GM21529 (cell line): Measurements from ENCODE around the gene UBE2E1.
"Not testable (repeated sequence)": the region's sequence is repeated elsewhere in the genome, so short reads cannot be mapped to it uniquely, and the experiment has no call there.

Experiments
- ATAC-seq: cut with Tn5 transposase; IDR thresholded peaks from one replicate; pipeline ENCODE4 v1.9.1; 2021; ENCODE audit not compliant: unreplicated experiment

UBE2E1 gene

DNA sequence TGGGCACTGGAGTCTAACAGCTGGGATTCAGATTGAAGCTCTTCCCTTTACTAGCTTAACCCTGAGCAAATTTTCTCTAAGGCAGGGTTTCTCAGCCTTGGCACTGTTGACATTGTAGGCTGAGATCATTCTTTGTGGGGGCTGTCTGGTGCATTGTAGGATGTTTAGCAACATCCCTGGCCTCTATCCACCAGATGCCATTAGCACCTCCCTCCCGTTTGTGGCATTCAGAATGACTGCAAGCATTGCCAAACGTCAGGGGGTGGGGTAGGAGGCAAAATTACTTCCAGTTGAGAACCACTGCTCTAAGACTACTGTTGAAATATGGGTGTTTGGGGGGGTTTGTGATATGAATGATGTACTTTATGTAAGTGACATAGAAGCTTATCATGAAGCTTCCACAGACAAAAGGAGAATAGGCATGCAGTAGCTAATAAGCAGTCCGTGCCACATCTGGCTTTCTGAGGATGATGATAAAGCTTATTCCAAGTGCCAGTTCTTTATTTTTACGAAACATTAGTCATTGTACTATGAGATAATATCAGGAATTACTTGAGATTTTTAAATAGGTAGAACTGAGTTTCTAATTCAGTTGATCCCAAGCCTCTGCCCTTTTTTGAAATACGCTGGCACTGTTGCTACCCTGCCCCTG, 71.7 kb downstream of the UBE2E1 start:
- no peak for ATAC-seq

DNA sequence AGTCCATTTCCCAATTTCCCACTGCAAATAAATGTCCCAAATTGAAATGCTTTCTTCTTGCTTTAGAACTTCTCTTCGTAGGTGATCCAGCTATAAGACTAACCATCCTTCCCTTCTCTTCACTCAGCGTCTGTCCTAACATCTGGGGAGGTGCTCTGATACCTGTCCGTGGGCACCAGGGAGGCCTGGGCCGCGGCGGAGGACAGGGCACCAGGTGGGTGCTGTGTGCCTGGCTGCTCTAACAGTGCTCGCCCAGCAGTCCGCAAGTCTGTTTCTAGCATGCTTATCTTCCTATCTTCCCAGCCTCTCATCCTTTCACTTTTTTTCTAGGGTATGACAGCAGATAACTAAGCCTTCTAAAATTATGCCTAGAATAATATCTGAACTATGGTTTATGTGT, 73.7 kb downstream of the UBE2E1 start:
- no peak for ATAC-seq

DNA sequence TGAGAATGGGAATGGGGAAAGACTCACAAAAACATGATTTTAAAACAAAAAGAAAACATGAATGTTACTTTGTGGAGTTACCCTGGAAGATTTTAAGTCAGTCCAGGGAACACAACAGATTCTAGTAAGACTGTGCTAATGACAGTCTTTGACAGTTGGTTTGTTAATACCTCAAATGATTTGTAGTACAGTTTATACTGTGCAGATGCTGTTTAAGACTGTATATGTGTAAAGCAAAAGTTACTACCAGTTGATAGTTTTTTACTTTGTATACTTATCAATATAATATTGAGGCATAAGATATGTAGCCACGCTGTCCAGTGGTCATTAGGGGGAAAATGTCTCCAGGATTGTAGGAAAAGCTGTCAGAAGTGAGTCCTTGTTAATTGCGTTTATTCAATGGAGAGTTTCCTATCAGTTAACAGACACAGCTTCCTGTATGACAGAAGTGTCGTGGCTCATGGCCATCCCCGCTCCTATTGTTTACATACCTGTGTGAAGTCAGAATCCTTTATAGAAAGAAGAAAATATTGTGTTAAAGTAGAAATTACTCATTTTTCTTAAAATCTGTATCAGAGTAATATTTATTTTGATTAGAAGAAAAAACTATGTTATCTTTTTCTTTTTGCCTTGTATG, 75.1 kb downstream of the UBE2E1 start:
- ATAC-seq, result no peak

DNA sequence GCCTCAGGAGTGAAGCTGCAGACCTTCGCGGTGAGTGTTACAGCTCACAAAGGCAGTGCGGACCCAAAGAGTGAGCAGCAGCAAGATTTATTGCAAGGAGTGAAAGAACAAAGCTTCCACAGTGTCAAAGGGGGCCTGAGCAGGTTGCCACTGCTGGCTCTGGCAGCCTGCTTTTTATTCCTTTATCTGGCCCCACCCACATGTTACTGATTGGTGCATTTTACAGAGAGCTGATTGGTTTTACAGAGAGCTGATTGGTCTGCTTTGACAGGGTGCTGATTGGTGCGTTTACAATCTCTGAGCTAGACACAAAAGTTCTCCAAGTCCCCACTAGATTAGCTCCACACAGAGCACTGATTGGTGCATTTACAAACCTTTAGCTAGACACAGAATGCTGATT, 76.2 kb downstream of the UBE2E1 start:
- not testable (repeated sequence) for ATAC-seq

DNA sequence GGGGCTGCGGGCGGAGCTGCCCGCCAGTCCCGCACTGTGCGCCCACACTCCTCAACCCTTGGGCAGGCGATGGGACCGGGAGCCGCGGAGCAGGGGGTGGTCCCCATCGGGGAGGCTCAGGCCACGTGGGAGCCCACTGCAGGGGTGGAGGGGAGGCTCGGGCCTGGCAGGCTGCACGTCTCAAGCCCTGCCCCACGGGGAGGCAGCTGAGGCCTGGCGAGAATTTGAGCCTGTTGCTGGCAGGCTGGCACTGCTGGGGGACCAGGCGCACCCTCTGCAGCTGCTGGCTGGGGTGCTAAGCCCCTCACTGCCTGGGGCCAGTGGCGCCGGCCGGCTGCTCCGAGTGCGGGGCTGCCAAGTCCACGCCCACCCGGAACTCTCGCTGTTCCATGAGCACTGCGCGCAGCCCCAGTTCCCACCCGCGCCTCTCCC, 76.7 kb downstream of the UBE2E1 start:
- ATAC-seq, result no peak

DNA sequence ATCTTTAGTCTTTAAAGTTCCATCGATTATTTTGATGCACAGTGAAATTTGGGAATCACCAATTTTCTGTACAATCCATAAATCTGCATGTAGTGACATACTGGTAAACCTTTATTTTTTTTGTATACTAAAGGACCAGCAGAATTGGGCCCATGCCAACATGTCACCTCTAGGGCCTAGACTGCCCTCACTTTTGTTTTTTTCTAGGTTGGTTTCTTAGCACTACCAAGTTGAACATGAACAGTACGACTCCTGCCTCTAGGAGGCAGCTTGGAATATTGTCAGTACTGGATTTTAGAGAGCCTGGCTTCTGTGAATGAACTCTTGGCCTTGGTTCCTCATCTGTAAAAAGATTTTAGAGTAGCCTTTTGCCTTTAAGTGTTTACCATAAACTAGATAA, 78.7 kb downstream of the UBE2E1 start:
- no peak for ATAC-seq

DNA sequence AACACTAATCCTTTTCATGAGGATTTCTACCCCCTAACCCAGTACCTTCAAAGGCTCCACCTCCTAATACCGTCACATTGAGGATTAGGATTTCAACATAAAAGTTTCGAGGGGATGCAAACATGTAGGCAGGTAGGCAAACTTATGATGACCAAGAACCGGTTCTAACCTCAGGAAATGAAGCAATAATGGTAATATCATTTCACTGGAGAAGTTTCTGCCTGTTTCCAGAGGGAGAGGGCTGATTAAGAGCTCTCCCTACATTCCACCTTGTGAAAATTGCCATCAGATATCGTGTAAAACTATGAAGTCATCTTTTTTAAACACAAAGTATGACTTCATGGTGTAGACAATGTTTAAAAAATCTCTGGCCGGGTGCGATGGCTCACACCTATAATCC, 79.5 kb downstream of the UBE2E1 start:
- no peak for ATAC-seq

DNA sequence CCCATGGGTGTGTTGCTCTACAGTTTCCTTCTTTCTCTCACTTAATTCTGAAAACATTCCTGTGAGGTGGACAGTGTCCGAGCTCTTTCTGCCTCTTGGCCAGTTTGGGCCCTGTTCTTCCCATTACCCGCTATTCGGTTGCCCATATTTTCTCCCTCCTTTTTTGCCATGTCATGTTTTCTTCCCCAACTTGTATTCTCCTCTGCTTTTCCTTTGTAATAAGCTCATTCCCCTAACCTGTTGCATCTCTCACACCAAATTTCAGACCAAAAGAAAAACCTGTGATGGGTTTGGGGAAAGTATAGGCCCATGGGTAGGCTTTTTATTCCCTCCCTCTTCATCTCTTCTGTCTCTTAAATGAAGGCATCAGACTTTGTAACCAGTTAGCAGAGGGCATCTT, 80.6 kb downstream of the UBE2E1 start:
- no peak for ATAC-seq

DNA sequence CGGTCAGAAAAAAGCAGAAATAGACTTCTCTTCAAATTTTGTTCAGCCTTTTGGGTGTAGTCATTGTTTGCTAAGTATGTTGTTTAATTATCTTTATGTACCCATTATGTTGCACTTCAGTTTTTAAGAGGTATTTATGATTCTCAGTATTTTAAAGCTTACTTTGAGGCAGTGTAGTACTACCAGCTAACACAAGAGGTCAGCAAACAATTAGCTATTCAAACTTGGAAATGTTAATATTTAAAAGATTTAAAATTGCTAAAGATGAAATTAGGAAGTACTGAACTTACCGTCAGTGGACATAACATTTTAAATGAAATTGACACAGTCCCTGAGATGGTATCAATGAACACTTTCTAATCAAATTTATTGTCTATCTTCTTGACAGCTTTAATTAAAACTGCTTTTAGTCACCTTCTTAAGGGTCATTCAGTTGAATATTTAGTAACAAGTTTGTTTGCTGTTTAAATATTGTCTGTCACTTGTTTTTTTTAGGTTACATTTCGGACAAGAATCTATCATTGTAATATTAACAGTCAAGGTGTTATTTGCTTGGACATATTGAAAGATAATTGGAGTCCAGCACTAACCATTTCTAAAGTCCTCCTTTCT, 83.0 kb downstream of the UBE2E1 start:
- ATAC-seq, result peak; percentile 64

DNA sequence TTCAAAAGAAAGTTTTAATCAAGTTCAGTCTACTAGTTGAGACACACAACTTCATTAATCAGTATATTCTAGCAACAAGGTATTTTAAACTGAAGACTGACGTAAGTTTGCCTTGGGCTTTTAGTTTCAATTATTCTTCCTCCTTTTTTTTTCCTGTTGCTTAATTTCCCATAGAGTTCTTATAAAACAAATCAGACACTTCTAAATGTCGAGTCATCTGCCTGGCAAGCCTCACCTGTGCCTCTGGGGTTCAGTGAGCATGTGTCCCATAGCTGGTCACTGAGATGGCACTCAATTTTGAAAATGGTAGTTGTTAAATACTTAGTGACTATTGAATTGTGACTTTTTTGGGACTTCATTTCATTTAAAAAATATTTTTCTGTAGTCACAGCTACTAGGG, 83.6 kb downstream of the UBE2E1 start:
- ATAC-seq, result no peak

DNA sequence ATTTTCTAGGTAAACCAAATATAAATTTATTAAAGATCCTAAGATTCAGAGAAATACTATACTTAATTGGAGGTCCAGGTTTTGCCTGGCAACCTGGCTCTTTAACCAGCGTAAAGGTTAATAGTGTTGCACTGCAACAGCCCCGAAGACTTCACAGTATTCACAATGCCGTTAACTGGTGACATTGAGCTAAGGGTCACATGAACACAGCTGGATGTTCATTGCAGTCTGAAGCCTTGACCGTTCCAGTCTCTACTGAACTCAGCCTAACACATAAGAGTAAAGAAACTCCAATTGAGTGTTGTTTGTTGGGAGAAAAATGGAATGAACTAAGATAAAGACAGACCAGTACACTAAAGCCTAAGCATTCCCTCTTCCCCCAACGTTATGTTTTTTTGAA, 84.2 kb downstream of the UBE2E1 start:
- no peak for ATAC-seq

DNA sequence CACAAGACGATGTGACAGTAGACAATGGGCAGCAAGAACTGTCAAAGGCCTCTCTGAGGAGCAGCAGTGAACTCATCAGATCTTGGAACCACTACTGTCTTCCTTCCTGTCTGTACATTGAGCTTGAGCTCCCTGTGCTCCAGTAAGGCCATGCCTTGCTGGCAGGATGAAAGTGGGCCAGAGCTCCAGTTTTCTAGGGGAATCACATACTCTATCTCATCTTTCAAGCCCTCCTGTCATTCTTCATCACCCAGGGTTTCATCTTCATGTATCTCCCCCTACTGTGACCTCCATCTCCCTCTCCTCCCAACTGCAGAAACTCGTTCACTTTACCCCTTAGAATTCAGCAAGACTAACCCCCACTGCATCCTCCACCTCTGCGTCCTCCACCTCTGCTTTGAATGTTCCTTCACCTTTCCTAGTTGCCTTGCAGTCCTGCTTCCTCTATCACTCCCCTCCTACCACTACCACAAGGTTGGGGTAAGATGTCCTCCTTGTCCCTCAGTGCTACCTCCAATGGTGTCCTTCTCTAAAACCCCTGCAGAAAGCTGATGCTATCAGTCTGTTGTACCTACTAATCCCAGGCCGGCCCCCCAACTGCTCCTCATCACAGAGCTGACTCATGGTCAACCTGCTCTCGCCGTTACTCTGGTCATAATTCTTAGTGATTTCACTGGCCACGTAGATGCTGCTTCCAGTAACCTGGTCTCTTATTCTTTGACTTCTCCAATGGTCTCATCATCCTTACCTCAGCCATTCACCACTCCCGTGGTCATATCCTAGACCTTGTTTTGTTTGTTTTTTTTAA, 88.7 kb downstream of the UBE2E1 start:
- ATAC-seq, result no peak

DNA sequence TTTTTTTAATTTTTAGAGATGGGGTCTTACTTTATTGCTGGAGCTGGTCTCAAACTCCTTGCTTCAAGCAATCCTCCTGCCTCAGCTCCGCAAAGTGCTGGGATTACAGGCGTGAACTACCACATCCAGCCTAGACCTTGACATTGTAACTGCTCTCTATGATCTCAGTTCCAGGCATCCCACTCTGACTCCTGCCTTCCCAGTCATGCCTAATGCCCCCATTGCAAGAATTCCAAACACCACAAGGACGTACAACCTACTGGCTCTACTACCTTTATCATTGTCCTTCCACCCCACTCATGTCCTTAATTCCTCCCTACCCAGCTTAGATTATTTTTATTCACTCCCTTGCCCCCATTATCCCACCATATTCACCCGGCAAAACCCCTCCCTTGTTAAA, 89.4 kb downstream of the UBE2E1 start:
- ATAC-seq, result no peak

DNA sequence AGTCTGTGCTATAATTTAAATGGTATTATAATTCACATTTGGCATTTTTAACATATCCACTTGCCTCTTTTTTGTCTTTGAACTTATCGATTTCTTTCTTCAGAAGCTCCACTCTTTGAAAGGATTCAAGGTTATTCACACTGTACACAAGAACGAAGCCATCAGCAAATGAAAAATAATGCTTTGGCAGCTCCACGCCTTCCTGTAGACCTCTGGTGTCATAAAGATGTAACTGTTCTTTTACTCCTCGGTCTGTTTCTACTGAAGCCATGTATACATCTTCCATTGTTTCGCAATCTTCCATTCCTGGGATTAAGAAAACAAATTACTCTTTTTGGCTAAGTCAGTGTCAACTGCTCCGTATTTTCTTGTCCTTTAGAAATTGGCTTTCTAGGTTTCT, 95.0 kb downstream of the UBE2E1 start:
- no peak for ATAC-seq

DNA sequence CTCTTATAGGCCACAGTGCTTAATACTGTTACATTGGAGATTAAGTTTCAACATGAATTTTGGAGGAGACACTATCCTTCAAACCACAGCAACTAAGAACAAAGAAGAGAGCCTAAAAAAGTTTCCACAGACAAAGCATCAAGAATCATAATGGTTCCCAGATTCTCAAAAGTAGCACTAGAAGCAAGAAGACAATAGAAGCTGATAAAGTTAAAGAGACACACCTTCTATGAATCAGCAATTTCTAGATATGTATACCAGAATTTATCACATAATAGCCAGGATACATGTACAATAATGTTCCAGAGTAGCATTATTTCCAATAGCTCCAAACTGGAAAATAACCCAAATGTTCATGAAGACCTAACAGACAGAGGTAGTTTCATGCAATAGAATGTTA, 98.8 kb downstream of the UBE2E1 start:
- ATAC-seq, result no peak

DNA sequence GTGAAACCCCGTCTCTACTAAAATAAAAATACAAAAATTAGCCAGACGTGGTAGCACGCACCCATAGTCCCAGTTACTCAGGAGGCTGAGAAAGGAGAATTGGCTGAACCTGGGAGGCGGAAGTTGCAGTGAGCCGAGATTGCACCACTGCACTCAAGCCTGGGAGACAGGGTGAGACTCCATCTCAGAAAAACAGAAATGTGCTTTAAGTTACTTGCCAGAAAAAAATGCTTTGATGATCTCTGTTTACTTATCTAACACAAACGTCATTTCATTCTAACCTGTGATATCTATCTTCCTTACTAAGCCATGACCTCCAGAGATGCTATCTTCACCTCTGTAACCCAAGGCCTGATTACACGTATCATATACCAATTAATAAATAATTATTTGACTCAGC, 103.6 kb downstream of the UBE2E1 start:
- no peak for ATAC-seq

DNA sequence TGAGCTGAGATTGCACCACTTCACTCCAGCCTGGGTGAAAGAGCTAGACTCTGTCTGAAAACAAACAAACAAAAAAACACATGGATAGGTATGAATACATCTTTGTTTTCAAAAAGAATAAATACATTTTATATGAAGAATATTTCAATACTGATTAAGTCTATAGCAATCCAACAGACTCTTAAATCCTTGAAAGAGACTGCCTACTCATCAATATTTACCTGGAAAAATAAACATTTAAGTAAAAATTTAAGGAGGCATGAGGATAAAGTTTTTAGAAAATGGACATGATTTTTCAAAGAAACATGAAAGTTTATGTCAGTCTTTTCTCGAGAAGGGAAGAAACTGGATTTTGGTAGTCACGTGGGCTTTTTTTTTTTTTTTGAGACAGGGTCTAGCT, 105.6 kb downstream of the UBE2E1 start:
- no peak for ATAC-seq

DNA sequence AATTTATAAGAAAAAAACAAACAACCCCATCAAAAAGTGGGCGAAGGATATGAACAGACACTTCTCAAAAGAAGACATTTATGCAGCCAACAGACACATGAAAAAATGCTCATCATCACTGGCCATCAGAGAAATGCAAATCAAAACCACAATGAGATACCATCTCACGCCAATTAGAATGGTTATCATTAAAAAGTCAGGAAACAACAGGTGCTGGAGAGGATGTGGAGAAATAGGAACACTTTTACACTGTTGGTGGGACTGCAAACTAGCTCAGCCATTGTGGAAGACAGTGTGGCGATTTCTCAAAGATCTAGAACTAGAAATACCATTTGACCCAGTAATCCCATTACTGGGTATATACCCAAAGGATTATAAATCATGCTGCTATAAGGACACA, 106.6 kb downstream of the UBE2E1 start:
- ATAC-seq, result not testable (repeated sequence)

DNA sequence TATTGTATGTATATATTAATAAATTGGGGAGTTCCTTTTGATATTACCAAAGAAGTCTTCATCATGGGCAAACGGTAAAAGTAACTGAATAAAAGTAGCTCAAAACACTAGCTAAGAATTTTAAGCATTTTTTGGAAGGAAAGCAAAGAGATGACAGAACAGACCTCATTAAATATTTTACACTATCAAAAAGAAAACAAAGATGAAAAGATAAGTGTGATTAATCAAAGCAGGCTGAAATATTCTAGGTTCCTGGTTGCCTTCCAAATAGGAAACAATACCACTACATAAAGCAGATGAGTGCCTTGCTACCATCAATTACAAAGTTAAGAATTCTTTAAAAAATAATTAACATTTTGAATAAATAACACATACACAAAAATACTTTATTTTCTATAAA, 107.4 kb downstream of the UBE2E1 start:
- no peak for ATAC-seq

DNA sequence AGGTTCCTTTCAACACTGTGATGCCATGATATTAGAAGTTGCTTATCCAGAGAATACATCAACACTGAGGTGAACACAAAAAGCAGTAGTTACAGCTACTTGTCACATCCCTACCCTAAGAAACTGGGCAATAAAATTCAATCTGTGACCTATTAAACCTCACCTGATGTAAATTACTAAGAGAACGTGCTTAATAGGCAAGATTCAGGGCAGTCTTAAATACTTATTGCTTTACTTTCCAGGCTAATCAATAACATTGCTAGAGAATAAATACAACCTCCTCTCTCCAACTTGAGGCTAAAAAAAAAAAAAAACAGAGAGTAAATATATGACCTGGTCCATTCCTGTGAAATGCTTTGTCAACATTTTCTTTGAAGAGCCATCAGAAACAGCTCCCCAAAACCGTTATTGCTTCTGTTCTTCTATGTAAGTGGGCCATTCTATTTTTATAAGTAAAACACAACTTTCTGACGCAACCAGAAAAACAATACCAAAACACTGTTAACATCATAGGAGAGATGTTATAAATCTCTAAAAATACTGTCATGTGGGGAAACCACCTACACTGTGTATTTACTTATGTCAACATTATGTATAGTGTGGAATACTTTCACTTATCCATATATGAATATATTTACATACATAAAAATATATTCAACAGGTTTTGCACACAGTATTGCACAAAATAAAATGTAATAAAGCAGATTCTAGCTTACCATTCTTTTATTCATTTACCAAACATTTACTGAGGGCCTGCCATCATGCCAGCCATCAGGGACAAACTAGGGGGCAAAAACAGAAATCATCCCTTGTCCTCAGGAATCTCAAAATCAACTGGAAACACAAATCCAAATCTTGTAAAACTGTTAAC, 108.4 kb downstream of the UBE2E1 start:
- peak; percentile 16 for ATAC-seq
